Hematopoietic multipotent progenitor cell treated with erythropoietin and hydrocortisone succinate and interleukin-3 and kit ligand, for 8 days (in vitro differentiated cells): ENCODE results near the gene SULT1A2.
A peak's percentile ranks its signal among the peaks of the same experiment; 100 is the strongest.
"Not testable (repeated sequence)": the region's sequence is repeated elsewhere in the genome, so short reads cannot be mapped to it uniquely, and the experiment has no call there.

Source experiments
- DNase-seq: peaks from one replicate; pipeline ENCODE4 v3.0.0-alpha.2; 2015

The SULT1A2 gene

GRCh38 chr16:28554634-28555423, 42.0 kb downstream of the SULT1A2 start:
- peak; percentile 13 for DNase-seq

DNA sequence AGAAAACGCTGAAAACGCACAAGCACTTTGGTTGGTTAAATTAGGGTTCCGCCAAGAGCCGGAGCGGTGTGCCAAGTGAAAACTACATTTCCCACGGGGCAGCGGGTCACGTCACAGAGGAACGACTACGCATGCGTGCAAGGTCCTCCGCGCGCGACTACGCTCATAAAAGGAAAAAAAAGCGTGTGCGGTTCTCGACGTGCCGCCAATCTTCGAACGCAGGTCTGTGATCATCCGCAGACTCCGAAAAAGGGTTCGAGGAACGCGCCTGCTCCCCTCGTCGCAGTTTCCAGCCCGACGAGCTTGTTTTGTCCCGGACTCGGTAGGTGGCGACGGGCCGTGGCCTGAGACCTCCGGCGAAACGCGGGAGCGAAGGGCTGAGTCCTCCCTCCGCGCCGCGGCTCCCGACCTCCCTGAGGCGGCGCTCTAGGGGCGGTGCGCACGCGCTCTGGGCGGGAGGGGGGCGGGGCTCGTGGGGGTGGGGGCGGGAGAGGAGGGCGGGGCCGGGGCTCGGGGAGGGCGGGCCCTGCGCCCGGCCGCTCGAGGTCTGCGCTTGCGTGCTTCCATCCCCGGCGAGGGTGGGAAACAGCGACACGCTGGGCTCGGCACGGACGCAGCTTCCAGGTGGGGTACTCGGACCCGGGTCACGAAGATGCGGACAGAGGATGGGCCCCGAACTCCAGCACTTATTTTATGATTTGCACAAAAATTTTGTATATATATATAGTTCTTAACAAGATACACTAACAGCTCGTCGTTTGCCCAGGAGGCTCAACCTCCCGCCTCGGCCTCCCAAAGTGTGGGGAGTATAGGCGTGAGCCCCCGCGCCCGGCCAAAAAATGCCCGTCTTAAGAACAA, 42.8 kb downstream of the SULT1A2 start, which contains the start of gene SGF29:
TSS of gene SGF29 (plus strand) at position 145 of the 858 bp plus-strand sequence. CDS start 27,150 bp downstream, outside the sequence.
- peak; percentile 95 for DNase-seq

DNA sequence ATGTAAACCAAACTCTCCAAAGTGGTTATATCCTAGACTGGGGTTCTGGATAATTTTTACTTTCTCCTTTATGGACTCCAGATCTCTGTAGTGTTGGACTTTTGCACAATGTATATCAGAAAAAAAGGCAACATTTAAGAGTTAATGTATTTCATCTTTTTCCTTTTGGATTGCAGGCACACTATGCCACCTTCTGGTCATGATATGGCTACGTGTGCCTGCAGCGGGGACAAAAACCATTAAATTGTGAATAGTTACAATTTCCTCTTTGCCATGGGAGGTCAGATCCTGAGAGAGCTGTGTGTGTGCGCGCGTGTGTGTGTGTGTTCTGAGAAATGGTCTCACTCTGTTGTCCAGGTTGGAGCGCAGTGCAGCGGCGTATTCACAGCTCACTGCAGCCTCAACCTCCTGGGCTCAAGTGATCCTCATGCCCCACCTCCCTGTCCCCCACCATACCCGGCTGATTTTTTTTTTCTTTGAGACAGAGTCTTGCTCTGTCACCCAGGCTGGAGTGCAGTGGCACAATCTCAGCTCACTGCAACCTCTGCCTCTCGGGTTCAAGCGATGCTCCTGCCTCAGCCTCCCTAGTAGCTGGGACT, 47.5 kb downstream of the SULT1A2 start:
- peak; percentile 63 for DNase-seq

- DNase-seq: no peak
These were observed 48.5 kb downstream of the SULT1A2 start for GRCh38 chr16:28548306-28548802.

- DNase-seq: no peak
These were observed 50.2 kb downstream of the SULT1A2 start for GRCh38 chr16:28546626-28547025.

- DNase-seq: not testable (repeated sequence)
These were observed 50.9 kb downstream of the SULT1A2 start for GRCh38 chr16:28545964-28546363.

DNA sequence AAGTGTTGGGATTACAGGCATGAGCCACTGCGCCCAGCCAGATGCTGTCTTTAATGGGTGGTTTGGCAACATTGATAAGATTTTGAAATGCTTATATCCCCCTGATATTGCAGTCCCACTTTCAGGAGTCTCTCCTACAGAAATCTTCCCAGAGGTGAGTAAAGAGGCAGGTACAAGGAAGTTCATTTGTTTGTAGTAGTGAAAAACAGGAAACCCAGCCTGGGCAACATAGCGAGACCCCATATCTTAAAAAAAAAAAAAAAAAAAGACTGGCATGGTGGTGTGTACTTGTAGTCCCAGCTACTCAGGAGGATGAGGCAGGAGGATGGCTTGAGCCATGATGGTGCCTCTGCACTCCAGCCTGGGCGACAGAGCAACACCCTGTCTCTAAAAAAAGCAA, 51.9 kb downstream of the SULT1A2 start:
- no peak for DNase-seq

DNA sequence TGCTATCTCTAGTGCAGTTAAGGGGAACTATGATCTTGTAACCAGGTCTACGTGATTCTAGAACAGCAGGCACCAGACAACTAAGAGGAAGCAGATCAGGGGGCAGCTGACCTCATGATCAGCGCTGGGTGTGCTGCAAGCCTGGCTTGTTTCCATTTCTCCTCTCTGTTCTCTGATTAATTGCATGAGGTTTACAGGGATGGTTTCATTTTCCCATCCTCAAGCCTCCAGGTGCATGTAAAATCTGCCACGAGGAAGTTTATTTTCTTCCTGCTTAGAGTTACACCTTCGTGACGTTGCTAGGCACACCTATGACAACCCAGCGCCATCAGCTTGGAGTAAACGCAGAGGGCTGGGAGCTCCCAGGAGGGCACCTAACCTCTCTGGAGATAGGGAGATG, 53.8 kb downstream of the SULT1A2 start:
- DNase-seq: peak; percentile 27

- DNase-seq: no peak
These were observed 54.2 kb downstream of the SULT1A2 start for GRCh38 chr16:28542646-28543045.
